GM23248 (cell line): ENCODE results near the gene ZNF81.
"Not testable (repeated sequence)": the region's sequence is repeated elsewhere in the genome, so short reads cannot be mapped to it uniquely, and the experiment has no call there.

Experiments
- EZH2 ChIP-seq: fragments of 200-600 bp; sonication (generic); IDR thresholded peaks from 2 replicates; pipeline ENCODE4 v1.6.1; 2018; ENCODE audit warnings: antibody characterized with exemption, mild to moderate bottlenecking; ENCODE audit not compliant: insufficient read depth, poor library complexity, severe bottlenecking
- EZH2phosphoT487 ChIP-seq: fragments of 200-600 bp; sonication (generic); IDR thresholded peaks from 2 replicates; pipeline ENCODE4 v1.6.1; 2018; ENCODE audit warnings: antibody characterized with exemption, moderate library complexity, mild to moderate bottlenecking, low read depth; ENCODE audit not compliant: insufficient read depth

- TF ChIP-seq EZH2, EZH2phosphoT487: not testable (repeated sequence)
These were observed 30.1 kb upstream of the ZNF81 start for GRCh38 chrX:47806415-47807271.
